Mesenchymal stem cell (in vitro differentiated cells and primary cell): ENCODE results near the gene ITGB1.
A peak's percentile ranks its signal among the peaks of the same experiment; 100 is the strongest.
"Not testable (repeated sequence)": the region's sequence is repeated elsewhere in the genome, so short reads cannot be mapped to it uniquely, and the experiment has no call there.

ENCODE experiments used
- DNase-seq: peaks from one replicate; pipeline ENCODE4 v3.0.0-alpha.2; 2013
- H2AFZ ChIP-seq: one replicate; pipeline ENCODE4 v1.6.1; 2013; ENCODE audit warnings: low read depth, mild to moderate bottlenecking, control low read depth, inconsistent platforms, low read length, moderate library complexity
- H2AK5ac ChIP-seq: 2 replicates; pipeline ENCODE4 v1.6.1; 2013; ENCODE audit warnings: low read length, moderate library complexity, mild to moderate bottlenecking, inconsistent platforms; ENCODE audit not compliant: severe bottlenecking
- H2BK120ac ChIP-seq: one replicate; pipeline ENCODE4 v1.6.1; 2013; ENCODE audit warnings: low read depth, mild to moderate bottlenecking, inconsistent platforms, low read length, moderate library complexity
- H2BK12ac ChIP-seq, 2 experiments: one replicate each; pipeline ENCODE4 v1.6.1; 2013; ENCODE audit warnings: inconsistent platforms in 2 of 2, low read length in 2 of 2, mild to moderate bottlenecking in 2 of 2, moderate library complexity in 2 of 2, control low read depth in 1 of 2
- H2BK15ac ChIP-seq: one replicate; pipeline ENCODE4 v1.6.1; 2013; ENCODE audit warnings: mild to moderate bottlenecking, low read depth, inconsistent platforms; ENCODE audit not compliant: poor library complexity, severe bottlenecking
- H2BK5ac ChIP-seq: 2 replicates; pipeline ENCODE4 v1.6.1; 2013; ENCODE audit warnings: low read depth, mild to moderate bottlenecking, low read length, control low read depth, inconsistent platforms; ENCODE audit not compliant: poor library complexity, severe bottlenecking
- H3K14ac ChIP-seq, 2 experiments: one replicate each; pipeline ENCODE4 v1.6.1; 2013; ENCODE audit warnings: inconsistent platforms in 2 of 2, low read length in 2 of 2, control low read depth in 1 of 2, mild to moderate bottlenecking in 1 of 2, moderate library complexity in 1 of 2
- H3K18ac ChIP-seq, 2 experiments: one replicate each; pipeline ENCODE4 v1.6.1; 2013; ENCODE audit warnings: inconsistent platforms in 2 of 2, low read length in 2 of 2, control low read depth in 1 of 2, low read depth in 1 of 2, mild to moderate bottlenecking in 1 of 2
- H3K23ac ChIP-seq, 2 experiments: one replicate each; pipeline ENCODE4 v1.6.1; 2013; ENCODE audit warnings: inconsistent platforms in 2 of 2, low read length in 2 of 2, mild to moderate bottlenecking in 2 of 2, moderate library complexity in 2 of 2, control low read depth in 1 of 2
- H3K27ac ChIP-seq: 2 replicates; pipeline ENCODE4 v1.5.1; 2013; ENCODE audit warnings: mild to moderate bottlenecking, moderate library complexity, low read length, control low read depth, inconsistent platforms; ENCODE audit not compliant: poor library complexity, severe bottlenecking
- H3K27me3 ChIP-seq, 2 experiments: 2 replicates each; pipeline versions ENCODE4 v1.6.1 to v1.7.0; 2013; ENCODE audit warnings: low read length in 2 of 2, mild to moderate bottlenecking in 2 of 2, moderate library complexity in 2 of 2, control low read depth in 1 of 2, inconsistent platforms in 1 of 2; ENCODE audit not compliant: control insufficient read depth in 1 of 2, insufficient read depth in 1 of 2
- H3K36me3 ChIP-seq, 2 experiments: 2 replicates each; pipeline versions ENCODE4 v1.6.1 to v1.7.0; 2013; ENCODE audit warnings: low read length in 2 of 2, control low read depth in 1 of 2, inconsistent platforms in 1 of 2, low read depth in 1 of 2, mild to moderate bottlenecking in 1 of 2; ENCODE audit not compliant: insufficient read depth in 2 of 2, control insufficient read depth in 1 of 2
- H3K4ac ChIP-seq, 2 experiments: one replicate each; pipeline ENCODE4 v1.6.1; 2013; ENCODE audit warnings: inconsistent platforms in 2 of 2, low read length in 2 of 2, mild to moderate bottlenecking in 2 of 2, moderate library complexity in 2 of 2, control low read depth in 1 of 2, low read depth in 1 of 2
- H3K4me1 ChIP-seq: 2 replicates; pipeline ENCODE4 v1.6.1; 2013; ENCODE audit warnings: low read depth, low read length, control low read depth; ENCODE audit not compliant: control insufficient read depth, insufficient read depth
- H3K4me2 ChIP-seq: 2 replicates; pipeline ENCODE4 v1.6.1; 2013; ENCODE audit warnings: low read length, mild to moderate bottlenecking, inconsistent platforms; ENCODE audit not compliant: poor library complexity, severe bottlenecking
- H3K4me3 ChIP-seq, 2 experiments: 2 replicates each; pipeline versions ENCODE4 v1.5.1 to v1.7.0; 2013; ENCODE audit warnings: low read length in 2 of 2, mild to moderate bottlenecking in 2 of 2, control low read depth in 1 of 2, low read depth in 1 of 2; ENCODE audit not compliant: insufficient read depth in 1 of 2
- H3K79me1 ChIP-seq: replicated peaks from 2 replicates; pipeline ENCODE4 v1.6.1; 2013; ENCODE audit warnings: mild to moderate bottlenecking, control low read depth, low read length, inconsistent platforms; ENCODE audit not compliant: poor library complexity, severe bottlenecking
- H3K9ac ChIP-seq: 2 replicates; pipeline ENCODE4 v1.7.0; 2013; ENCODE audit warnings: mild to moderate bottlenecking, low read length, moderate library complexity
- H3K9me3 ChIP-seq: 2 replicates; pipeline ENCODE4 v1.7.0; 2013; ENCODE audit warnings: mild to moderate bottlenecking, low read length; ENCODE audit not compliant: control insufficient read depth
- H4K8ac ChIP-seq: one replicate; pipeline ENCODE4 v1.6.1; 2013; ENCODE audit warnings: inconsistent platforms, mild to moderate bottlenecking, low read length, moderate library complexity
- H4K91ac ChIP-seq: one replicate; pipeline ENCODE4 v1.6.1; 2013; ENCODE audit warnings: mild to moderate bottlenecking, low read length, inconsistent platforms
- WGBS: methylation state at CpG from one replicate; pipeline ENCODE4 v1.1.7; 2013; ENCODE audit warnings: mixed read lengths; 5-methylcytosine and 5-hydroxymethylcytosine counted together

Gene ITGB1

DNA sequence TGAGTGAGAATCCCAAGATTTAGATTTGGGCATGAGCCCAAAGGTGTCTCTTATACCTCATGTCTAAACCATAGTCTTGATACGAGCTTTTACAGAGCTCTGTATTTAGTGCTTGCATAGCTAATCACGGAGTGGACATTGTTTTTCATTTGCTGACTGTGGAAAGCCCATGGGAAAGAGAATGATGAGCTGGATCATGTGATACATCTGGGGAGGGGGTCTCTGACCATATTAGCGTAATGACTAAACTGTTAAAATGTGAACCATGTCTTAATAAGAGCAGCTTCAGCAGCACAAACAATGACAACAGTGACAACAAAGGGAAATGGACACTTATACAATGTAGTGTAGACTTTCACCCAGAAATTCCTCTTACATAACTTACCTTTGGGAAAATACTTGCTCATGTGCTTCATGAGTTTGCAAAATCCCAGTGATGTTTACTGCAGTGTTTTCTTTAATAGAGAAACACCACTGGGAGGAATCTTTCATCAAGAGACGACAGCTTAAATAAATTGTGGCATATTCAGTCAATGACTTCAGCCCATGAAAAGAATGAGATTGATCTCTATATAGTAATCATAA lies 44.0 kb upstream of the ITGB1 start:
- H4K91ac ChIP-seq = no peak overlapping the region
- H3K9me3 ChIP-seq = no peaks in the 10 kb centered on the region
- H2BK15ac ChIP-seq = no peak overlapping the region
- no peak for DNase-seq
- H2AK5ac ChIP-seq = peak overlapping the region; percentile 61
- H3K4me2 ChIP-seq = no peak overlapping the region
- H3K79me1 ChIP-seq = peaks cover 12% of the 10 kb centered on the region
- H3K27ac ChIP-seq = no peak overlapping the region
- H3K4ac ChIP-seq = no peak overlapping the region
- WGBS = 81% methylated on average over 3 of the region's 4 CpGs
- H4K8ac ChIP-seq = no peak overlapping the region
- H2AFZ ChIP-seq = no peak overlapping the region
- no peak overlapping the region for H3K4me3 ChIP-seq
- no peak overlapping the region for H3K23ac ChIP-seq
- peaks cover 8% of the 10 kb centered on the region for H3K4me1 ChIP-seq
- no peaks in the 10 kb centered on the region for H3K27me3 ChIP-seq
- H2BK12ac ChIP-seq = no peak overlapping the region
- no peaks in the 10 kb centered on the region for H3K36me3 ChIP-seq
- no peak overlapping the region for H2BK120ac ChIP-seq
- H3K14ac ChIP-seq = no peak overlapping the region
- H3K9ac ChIP-seq = no peak overlapping the region
- H3K18ac ChIP-seq = no peak overlapping the region
- no peak overlapping the region for H2BK5ac ChIP-seq

GRCh38 chr10:32998060-32998581 lies 40.1 kb upstream of the ITGB1 start:
- not testable (repeated sequence) for H2AFZ ChIP-seq, H2BK120ac ChIP-seq, H3K4me3 ChIP-seq, H3K27ac ChIP-seq, H2BK5ac ChIP-seq, H4K91ac ChIP-seq, H3K18ac ChIP-seq, H3K36me3 ChIP-seq, H2BK12ac ChIP-seq, H3K9me3 ChIP-seq, DNase-seq, H3K27me3 ChIP-seq, H3K9ac ChIP-seq, H2BK15ac ChIP-seq, H3K23ac ChIP-seq, H3K14ac ChIP-seq, H3K4ac ChIP-seq, H3K4me2 ChIP-seq, H3K4me1 ChIP-seq
- Histone ChIP-seq H4K8ac (peak overlapping the region; percentile 5), H2AK5ac (peak overlapping the region; percentile 31), H3K79me1 (peaks cover 18% of the 10 kb centered on the region)
- 94% methylated on average over 9 of the region's 9 CpGs for WGBS

DNA sequence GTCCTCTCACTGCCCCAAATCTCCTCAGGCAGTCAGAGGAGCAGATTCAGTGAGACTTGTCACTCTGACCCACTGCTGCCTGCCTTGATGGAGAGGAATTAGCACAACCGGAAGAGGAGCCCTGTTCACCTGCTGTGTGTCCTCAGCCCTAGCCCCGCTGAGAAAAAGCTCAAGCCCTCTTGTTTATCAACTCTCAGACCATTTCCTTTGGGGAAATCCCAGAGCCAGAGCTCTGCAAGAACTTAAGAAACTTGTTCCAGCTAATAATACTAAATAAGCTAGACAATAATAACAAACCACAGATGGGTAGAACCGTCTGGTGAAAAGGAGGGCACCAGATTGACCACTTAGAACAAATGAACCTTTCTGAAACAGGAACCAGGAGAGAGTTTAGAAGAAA lies 37.7 kb upstream of the ITGB1 start:
- Histone ChIP-seq H3K14ac (no peak overlapping the region), H3K4me2 (no peak overlapping the region), H3K36me3 (no peaks in the 10 kb centered on the region), H2AK5ac (no peak overlapping the region), H4K91ac (peak overlapping the region; percentile 46), H3K23ac (no peak overlapping the region), H3K4ac (peak overlapping the region in 1 of 2 experiments; percentile 47), H3K9me3 (peaks cover 6% of the 10 kb centered on the region), H2BK5ac (no peak overlapping the region), H3K9ac (no peak overlapping the region), H2AFZ (no peak overlapping the region), H3K27ac (no peak overlapping the region), H2BK15ac (no peak overlapping the region), H2BK120ac (no peak overlapping the region), H2BK12ac (no peak overlapping the region), H3K4me3 (no peak overlapping the region), H3K27me3 (no peaks in the 10 kb centered on the region), H4K8ac (peak overlapping the region; percentile 41), H3K18ac (peak overlapping the region in 1 of 2 experiments; percentile 43), H3K4me1 (peaks cover 4% of the 10 kb centered on the region), H3K79me1 (peaks cover 13% of the 10 kb centered on the region)
- peak; percentile 55 for DNase-seq
- 75% methylated on average over 1 of the region's 3 CpGs for WGBS

- peak overlapping the region in 1 of 2 experiments; percentile 23 for H3K14ac ChIP-seq
- no peak overlapping the region for H2BK15ac ChIP-seq
- H3K9me3 ChIP-seq = peaks cover 8% of the 10 kb centered on the region
- H3K4me1 ChIP-seq = peaks cover 4% of the 10 kb centered on the region
- peak overlapping the region; percentile 46 for H4K91ac ChIP-seq
- peak overlapping the region in 1 of 2 experiments; percentile 66 for H2BK12ac ChIP-seq
- H3K23ac ChIP-seq = no peak overlapping the region
- H3K36me3 ChIP-seq = no peaks in the 10 kb centered on the region
- WGBS = 69% methylated on average over 6 of the region's 9 CpGs
- H4K8ac ChIP-seq = peak overlapping the region; percentile 41
- H3K27ac ChIP-seq = no peak overlapping the region
- no peak overlapping the region for H3K4me3 ChIP-seq
- peak overlapping the region in 1 of 2 experiments; percentile 47 for H3K4ac ChIP-seq
- H3K27me3 ChIP-seq = no peaks in the 10 kb centered on the region
- no peak overlapping the region for H3K4me2 ChIP-seq
- H2BK120ac ChIP-seq = no peak overlapping the region
- no peak overlapping the region for H2BK5ac ChIP-seq
- DNase-seq = no peak
- H3K79me1 ChIP-seq = peaks cover 15% of the 10 kb centered on the region
- H3K18ac ChIP-seq = peak overlapping the region; percentile 21 to 43
- peak overlapping the region; percentile 95 for H2AK5ac ChIP-seq
- no peak overlapping the region for H2AFZ ChIP-seq
- H3K9ac ChIP-seq = no peak overlapping the region
Measured at GRCh38 chr10:32995066-32995622, 37.1 kb upstream of the ITGB1 start.
